Measurements from ENCODE around the gene GNAO1. TPM values are rescaled to one million over a fixed set of nuclear protein-coding genes. Genes with fewer than 3 reads are reported as not detected.

The GNAO1 gene
- total RNA-seq, 1 experiment from 2014 or later = not detected

DNA sequence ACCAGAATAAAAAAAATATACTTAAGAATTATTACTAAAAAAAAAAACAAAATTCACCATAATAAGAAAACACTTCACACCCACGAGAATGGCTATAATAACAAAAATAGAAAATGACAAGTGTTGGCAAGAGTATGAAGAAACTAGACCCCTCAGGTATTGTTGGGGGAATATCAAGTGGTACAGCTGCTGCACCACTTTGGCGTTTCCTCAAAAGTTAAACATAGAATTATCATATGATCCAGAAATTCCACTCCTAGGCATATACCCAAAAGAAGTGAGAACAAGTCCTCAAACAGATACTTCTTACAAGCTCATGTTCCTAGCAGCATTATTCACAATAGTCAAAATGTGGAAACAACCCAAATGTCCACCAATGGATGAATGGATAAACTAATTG is 207.8 kb downstream of the GNAO1 start:
- in situ Hi-C loops (cut with HindIII; ENCODE audit: low sequenced_read_pairs) = no loop called here
- DNase-seq (ENCODE audit: low spot score) = no peak

DNA sequence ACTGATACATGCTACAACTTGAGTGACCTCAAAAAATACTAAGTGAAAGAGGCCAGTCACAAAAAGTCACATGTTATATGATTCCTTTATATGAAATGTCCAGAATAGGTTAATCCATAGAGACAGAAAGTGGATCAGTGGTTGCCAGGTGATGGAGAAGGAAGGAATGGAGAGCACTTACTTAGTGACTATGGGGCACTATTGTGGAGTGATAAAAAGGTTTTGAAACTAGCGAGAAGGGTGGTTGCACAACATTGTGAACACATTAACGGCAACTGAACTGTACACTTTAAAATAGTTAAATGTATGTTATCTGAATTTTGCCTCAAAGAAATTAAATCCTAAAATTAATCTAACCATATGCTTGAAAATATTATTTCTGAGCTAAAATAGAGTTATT is 208.2 kb downstream of the GNAO1 start:
- in situ Hi-C loops (cut with HindIII; ENCODE audit: low sequenced_read_pairs) = no loop called here
- no peak for DNase-seq (ENCODE audit: low spot score)

DNA sequence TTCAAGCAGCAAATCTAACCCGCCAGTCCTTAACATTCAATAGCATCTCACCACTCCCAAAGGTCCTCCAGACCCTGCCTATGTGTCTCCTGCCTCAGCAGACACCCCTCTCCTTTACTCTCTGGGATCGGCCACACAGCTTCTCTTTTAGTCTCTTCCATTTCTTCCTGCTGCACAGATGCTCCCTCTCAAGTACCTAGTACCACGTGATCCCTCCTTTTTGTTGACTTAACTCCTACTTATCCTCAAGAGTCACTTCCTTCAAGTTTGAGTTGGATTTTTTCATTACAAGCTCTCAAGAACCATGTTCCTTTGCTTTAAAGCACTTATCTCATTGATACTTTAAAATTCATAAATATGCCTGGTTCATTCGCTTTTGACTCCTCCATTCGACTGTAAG is 209.2 kb downstream of the GNAO1 start:
- in situ Hi-C loops (cut with HindIII; ENCODE audit: low sequenced_read_pairs) = no loop called here
- DNase-seq (ENCODE audit: low spot score) = no peak

DNA sequence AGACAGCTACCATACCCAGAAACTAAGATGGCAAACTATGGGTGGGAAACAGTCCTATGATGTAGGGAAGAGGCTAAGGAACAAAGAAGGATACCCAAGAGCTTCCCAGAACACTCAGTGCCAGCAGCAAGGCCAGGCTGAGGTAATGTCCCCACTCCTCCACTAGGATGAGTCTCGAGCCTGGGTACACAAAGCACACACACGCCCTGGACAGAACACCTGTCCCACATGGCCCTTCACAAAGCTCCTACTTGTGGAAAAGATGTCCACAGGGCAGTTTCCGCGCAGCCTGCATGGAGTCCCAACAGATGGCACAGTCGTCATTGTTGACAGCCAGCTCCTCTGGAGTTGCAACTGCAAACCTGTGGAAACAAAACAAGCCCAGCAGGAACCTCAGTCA is 210.2 kb downstream of the GNAO1 start:
- DNase-seq (ENCODE audit: low spot score) = peak; percentile 9
- in situ Hi-C loops (cut with HindIII; ENCODE audit: low sequenced_read_pairs) = no loop called here

DNA sequence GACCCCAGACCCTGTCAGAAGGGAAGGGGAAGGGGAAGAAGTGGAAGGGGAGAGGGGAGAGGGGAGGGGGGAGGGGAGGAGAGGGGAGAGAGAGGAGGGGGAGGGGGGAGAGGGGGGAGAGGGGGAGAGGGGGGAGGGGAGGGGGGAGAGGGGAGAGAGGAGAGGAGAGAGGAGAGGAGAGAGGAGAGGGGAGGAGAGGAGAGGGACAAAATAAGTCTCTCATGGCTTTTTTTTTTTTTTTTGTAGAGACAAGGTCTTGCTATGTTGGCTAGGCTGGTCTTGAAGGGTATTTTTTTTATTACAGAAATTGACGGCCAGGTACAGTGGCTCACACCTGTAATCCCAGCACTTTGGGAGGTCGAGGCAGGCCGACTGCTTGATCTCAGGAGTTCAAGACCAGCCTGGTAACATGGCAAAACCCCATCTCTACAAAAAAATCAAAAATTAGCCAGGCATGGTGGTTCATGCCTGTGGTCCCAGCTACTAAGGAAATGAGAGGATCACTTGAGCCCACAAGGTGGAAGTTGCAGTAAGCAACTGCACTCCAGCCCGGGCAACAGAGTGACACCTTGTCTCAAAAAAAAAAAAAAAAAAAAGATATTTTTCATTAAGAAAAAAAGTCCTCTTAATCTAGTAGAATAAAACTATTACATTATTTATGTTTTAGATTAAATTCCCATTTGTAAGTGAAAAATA is 214.8 kb downstream of the GNAO1 start:
- in situ Hi-C loops (cut with HindIII; ENCODE audit: low sequenced_read_pairs) = no loop called here
- DNase-seq (ENCODE audit: low spot score) = no peak

Other genes starting within 250 kb of the GNAO1 start
- gene AMFR, start 234.1 kb downstream of the GNAO1 start, total RNA-seq (2014; rRNA removed; shearing (Covaris generic)) = 77.0 and 94.4 TPM in 2 replicates

All from G401 (cell line).